ENCODE results near the gene HLA-DQA1.
"Not testable (repeated sequence)": the region's sequence is repeated elsewhere in the genome, so short reads cannot be mapped to it uniquely, and the experiment has no call there.

The HLA-DQA1 gene

DNA sequence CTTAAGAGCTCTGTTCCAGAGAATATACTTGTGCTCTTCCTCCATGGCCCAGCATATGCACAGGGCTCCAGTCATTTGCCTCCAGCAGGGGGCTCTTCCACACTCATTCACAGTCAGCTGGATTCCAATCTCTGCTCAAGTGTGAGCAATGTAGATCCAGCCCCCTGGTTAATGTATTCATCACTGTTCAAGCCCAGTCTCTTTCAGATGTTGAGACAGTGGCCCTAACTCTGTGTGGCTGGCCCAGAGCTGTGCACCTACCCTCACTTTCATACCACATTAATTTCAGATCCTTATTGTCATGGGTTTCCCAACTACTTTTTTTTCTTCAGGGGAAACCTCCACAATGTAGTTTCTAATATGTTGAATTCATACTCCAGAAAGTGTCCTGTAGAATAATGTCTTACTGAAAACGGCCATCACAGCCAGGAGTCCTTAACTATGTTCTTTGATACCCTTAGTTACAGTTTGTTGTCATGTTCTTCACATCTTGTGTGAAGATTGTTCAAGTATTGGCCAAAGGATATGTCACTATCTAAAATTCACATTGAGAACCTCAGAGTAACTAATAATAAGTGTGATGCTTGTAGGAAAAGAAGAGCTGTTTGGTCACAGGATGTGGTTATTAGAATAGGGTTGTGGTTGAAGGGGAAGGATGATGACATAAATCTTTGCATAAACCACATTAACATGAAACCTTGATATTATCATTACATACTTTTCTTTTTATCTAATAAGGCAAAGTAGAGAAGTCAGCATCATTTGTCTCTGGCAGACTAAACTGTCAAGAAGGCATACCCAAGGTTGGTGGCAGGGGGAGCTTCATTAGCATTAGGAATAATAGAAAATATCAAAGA, 14.4 kb upstream of the HLA-DQA1 start:
- peak; percentile 90 for DNase-seq

DNA sequence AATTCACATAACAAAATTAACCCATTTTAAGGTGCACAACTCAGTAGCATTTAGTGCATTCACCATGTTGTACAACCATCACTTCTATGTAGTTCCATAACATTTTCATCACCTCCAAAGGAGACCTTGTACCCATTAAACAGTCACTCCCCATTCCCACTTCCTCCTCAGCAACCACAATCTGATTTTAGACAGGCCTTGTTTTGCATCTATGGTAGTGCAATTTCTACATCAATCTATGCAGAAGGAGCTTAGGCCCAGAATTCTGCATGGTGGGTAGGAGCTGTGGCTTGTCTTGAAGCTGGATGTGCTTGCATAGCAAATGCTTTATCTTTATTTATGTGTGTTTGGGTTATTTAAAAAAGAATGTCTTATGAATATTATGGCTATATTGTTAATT, 13.5 kb upstream of the HLA-DQA1 start:
- peak; percentile 64 for DNase-seq

GRCh38 chr6:32624565-32624964, 12.6 kb upstream of the HLA-DQA1 start:
- no peak for DNase-seq

GRCh38 chr6:32625137-32625536, 12.1 kb upstream of the HLA-DQA1 start:
- no peak for DNase-seq

- no peak for DNase-seq
Observed at GRCh38 chr6:32627249-32627648, 10.0 kb upstream of the HLA-DQA1 start.

GRCh38 chr6:32627831-32628230, 9.4 kb upstream of the HLA-DQA1 start:
- peak; percentile 76 for DNase-seq

DNA sequence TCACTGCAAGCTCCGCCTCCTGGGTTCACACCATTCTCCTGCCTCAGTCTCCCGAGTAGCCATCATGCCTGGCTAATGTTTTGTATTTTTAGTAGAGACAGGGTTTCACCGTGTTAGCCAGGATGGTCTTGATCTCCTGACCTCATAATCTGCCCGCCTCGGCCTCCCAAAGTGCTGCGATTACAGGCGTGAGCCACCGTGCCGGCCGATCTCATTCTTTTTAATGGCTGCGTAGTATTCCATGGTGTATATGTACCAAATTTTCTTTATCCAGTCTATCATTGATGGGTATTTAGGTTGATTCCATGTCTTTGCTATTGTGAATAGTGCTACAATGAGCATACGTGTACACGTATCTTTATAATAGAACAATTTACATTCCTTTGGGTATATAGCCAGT, 7.4 kb upstream of the HLA-DQA1 start:
- DNase-seq, result not testable (repeated sequence)

- DNase-seq, result no peak
Observed at GRCh38 chr6:32635526-32636123, 1.6 kb upstream of the HLA-DQA1 start.

GRCh38 chr6:32637883-32638282, 677 bp downstream of the HLA-DQA1 start:
- DNase-seq, result no peak

DNA sequence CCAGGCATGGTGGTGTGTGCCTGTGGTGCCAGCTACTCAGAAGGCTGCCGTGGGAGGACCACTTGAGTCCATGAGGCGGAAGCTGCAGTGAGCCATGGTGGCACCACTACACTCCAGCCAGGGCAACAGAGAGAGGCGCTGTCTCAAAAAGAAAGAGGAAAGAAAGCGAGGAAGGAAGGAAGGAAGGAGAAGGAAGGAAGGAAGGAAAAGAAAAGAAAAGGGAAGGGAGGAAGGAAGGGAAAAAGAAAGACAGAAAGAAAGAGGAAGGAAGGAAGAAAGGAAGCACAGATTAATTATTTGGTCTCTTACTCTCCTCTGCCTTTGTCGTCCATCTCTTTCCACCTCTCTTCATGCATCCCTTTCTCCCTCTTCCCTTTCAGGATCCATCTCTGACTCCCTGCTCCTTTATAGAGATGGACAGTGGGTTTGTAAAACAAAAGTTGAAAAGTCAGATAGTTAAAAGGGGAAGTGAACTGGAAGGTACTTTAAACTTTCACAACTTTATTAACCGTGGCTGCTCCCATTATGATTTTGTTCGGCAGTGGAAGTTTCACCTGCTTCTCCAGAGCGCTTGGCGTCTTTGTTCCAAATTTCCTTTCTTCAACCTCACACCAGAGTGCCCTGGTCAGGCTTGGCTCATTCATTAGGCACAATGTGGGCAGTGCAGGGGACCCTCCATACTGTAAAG, 1.5 kb downstream of the HLA-DQA1 start:
- no peak for DNase-seq

GRCh38 chr6:32639440-32640394, 2.5 kb downstream of the HLA-DQA1 start:
- DNase-seq, result no peak

- no peak for DNase-seq
Observed at GRCh38 chr6:32641122-32641521, 3.9 kb downstream of the HLA-DQA1 start.

- not testable (repeated sequence) for DNase-seq
Observed at GRCh38 chr6:32641785-32642719, 4.8 kb downstream of the HLA-DQA1 start.

DNA sequence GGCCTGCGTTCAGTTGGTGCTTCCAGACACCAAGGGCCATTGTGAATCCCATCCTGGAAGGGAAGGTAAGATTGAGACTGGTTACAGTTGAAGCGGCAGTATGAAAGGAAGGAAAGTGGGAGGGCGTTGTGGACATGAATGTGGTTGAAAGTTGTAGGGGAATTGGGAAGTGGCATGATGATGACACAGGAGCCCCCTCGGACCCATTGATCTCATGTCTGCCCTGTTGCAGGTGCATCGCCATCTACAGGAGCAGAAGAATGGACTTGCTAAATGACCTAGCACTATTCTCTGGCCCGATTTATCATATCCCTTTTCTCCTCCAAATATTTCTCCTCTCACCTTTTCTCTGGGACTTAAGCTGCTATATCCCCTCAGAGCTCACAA, 5.5 kb downstream of the HLA-DQA1 start:
- DNase-seq, result no peak

- no peak for DNase-seq
Observed at GRCh38 chr6:32643904-32644303, 6.7 kb downstream of the HLA-DQA1 start.

GRCh38 chr6:32645047-32645703, 8.0 kb downstream of the HLA-DQA1 start:
- DNase-seq, result no peak

DNA sequence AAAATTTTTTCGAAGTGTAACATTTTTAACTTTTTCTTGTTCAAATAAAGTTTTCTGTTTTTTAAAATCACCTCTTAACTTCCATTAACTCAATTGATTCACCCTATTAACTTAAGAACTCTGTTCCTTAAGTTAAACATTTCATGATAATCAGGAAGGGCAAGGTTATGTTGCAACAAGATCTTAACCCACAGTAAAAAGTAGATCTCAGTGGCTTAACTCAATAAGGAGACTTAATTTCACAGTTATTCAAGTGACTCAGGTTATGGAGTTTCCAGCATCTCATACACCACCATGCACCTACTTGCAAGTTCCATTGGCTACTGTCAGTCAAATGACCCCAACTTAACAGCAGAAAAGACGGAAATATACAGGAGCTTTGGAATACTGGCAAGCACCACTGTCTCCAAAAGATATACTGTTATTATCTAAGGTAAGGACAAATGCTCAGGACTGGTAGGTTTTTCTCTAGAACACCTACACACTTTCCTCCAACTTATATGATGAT, 18.1 kb downstream of the HLA-DQA1 start:
- peak; percentile 20 for DNase-seq

- DNase-seq, result not testable (repeated sequence)
Observed at GRCh38 chr6:32657329-32657728, 20.1 kb downstream of the HLA-DQA1 start.

GRCh38 chr6:32657819-32658218, 20.6 kb downstream of the HLA-DQA1 start:
- not testable (repeated sequence) for DNase-seq

DNA sequence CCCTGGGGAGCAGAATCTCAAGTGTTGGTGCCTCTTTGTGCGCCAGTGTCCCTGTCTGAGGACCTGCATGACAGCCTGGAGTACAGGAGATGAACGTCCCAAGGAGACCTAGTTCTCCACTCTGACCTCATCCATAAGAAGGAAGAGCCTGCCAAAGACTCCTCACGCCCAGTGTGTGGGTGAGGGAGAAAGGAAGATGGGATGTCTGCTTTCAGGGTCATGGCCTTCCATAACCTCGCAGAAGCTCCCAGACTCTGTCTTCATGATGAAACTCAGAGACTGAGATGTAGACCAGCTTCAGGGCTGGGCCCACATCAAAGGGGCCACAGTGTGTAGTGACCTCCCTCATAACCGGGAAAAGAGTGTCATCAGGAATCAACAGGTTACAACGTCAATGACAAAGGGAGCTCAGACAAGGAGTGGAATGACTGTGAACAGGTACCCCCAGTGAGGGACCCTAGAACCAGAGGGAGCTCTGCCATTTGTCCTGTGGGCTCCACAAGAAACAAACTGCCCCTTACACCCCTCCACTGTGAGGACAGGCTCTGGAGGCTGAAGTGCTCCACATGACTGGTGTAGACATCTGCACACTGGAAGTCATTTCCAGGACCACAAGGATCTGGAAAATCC, 21.2 kb downstream of the HLA-DQA1 start:
- no peak for DNase-seq

Measured in hematopoietic multipotent progenitor cell treated with erythropoietin and hydrocortisone succinate and interleukin-3 and kit ligand, for 4 days (in vitro differentiated cells).